GM21576 (cell line): Measurements from ENCODE around the gene RAB3A.
A peak's percentile ranks its signal among the peaks of the same experiment; 100 is the strongest.
"Not testable (repeated sequence)": the region's sequence is repeated elsewhere in the genome, so short reads cannot be mapped to it uniquely, and the experiment has no call there.

Experiments
- ATAC-seq: cut with Tn5 transposase; IDR thresholded peaks from one replicate; pipeline ENCODE4 v1.9.1; 2021; ENCODE audit warnings: mild to moderate bottlenecking, moderate library complexity; ENCODE audit not compliant: unreplicated experiment

The RAB3A gene

GRCh38 chr19:18171605-18172327, 32.1 kb downstream of the RAB3A start:
- ATAC-seq: no peak

DNA sequence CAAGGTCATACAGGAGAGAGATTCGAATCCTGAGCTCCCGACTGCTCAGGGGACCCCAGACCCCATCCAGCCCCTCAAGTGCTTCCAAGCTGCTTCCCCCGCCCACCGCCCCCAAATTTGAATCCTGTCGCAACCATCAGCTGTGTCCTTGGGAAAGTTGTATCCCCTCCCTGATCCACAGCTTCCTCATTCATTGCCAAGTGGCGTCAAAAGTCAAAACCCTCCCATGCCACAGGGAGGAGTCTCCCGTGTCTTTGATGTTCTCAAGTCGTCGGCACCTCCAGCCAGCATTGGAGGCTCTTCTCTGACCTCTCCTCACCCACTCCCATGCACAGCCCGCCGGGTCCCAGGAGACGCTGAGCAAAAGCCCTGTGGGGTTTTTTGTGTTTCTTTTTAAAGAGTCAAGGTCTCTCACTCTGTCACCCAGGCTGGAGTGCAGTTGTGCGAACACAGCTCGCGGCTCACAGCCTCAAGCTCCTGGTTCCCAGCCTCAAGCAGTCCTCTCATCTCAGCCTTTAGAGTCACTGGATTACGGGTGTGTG, 33.1 kb downstream of the RAB3A start:
- ATAC-seq: no peak

DNA sequence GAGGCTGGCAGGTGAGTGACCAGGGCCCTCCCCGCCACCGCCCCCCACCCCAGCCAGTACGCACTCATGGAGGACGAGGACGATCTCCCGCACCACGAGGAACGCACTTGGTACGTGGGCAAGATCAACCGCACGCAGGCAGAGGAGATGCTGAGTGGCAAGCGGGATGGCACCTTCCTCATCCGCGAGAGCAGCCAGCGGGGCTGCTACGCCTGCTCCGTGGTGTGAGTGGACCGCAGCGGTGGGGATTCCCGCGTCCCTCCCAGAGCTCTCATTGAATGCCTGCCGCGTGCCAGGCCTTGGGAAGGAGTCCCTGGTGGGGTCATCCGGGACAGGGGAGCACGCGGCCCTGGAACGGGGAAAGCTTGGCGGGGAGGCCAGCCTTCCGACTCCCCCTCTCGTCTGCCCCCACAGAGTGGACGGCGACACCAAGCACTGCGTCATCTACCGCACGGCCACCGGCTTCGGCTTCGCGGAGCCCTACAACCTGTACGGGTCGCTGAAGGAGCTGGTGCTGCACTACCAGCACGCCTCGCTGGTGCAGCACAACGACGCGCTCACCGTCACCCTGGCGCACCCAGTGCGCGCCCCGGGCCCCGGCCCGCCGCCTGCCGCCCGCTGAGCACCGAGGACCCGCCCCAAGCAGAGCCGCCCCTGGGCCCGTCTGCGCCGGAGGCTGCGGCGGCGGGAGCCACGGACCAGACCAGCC, 35.0 kb downstream of the RAB3A start:
- ATAC-seq: no peak

- no peak for ATAC-seq
Measured at GRCh38 chr19:18167975-18168645, 35.7 kb downstream of the RAB3A start.

- no peak for ATAC-seq
Measured at GRCh38 chr19:18167011-18167410, 36.8 kb downstream of the RAB3A start.

- ATAC-seq: no peak
Measured at GRCh38 chr19:18165794-18166544, 37.9 kb downstream of the RAB3A start.

- no peak for ATAC-seq
Measured at GRCh38 chr19:18164072-18164471, 39.8 kb downstream of the RAB3A start.

GRCh38 chr19:18161636-18162002, 42.2 kb downstream of the RAB3A start:
- ATAC-seq: no peak

GRCh38 chr19:18160971-18161635, 42.7 kb downstream of the RAB3A start:
- ATAC-seq: peak; percentile 72

GRCh38 chr19:18160493-18160970, 43.3 kb downstream of the RAB3A start:
- no peak for ATAC-seq

DNA sequence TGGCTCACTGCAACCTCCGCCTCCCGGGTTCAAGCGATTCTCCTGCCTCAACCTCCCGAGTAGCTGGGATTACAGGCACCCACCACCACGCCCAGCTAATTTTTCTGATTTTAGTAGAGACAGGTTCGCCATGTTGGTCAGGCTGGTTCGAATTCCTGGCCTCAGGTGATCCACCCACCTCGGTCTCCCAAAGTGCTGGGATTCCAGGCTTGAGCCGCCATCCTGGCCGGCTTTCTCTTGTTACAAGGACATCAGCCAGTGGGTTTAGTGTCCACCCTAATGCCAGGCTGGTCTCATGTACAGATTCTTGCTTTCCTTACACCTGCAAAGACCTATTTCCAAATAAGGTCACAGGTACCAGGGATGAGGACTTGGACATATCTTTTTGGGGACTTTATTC, 44.0 kb downstream of the RAB3A start:
- ATAC-seq: no peak

DNA sequence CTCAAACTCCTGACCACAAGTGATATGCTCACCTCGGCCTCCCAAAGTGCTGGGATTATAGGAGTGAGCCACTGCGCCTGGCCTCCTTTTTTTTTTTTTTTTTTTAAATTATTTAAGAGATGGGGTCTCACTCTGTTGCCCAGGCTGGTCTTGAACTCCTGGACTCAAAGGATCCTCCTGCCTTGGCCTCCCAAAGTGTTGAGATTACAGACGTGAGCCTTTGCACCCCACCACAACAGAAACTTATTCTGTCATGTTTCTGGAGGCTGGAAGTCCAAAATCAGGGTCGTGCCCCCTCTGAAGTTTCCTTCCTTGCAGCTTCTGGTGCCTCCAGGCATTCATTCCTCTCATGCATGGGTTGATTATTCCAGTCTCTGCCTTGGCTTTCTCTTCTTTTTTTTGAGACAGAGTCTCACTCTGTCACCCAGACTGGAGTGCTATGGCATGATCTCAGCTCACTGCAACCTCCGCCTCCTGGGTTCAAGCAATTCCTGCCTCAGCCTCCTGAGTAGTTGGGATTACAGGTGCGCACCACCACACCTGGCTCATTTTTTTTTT, 44.7 kb downstream of the RAB3A start:
- ATAC-seq: not testable (repeated sequence)

DNA sequence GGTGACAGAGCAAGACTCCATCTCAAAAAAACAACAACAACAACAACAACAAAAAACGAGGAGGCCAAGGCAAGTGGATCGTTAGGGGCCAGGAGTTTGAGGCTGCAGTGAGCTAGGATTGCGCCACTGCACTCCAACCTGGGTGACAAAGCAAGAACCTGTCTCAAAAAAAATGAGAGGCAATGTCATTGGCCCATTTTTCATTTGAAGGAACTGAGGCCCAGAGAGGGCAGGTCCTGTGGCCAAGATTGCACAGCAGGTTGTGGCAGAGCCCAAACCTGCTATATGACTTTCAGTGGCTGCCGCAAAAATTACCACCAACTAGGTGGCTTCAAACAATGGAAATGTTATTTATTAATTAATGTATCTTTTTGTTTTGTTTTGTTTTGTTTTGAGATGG, 45.4 kb downstream of the RAB3A start:
- no peak for ATAC-seq

GRCh38 chr19:18157465-18158063, 46.3 kb downstream of the RAB3A start:
- no peak for ATAC-seq

- ATAC-seq: no peak
Measured at GRCh38 chr19:18156841-18157464, 46.9 kb downstream of the RAB3A start.

DNA sequence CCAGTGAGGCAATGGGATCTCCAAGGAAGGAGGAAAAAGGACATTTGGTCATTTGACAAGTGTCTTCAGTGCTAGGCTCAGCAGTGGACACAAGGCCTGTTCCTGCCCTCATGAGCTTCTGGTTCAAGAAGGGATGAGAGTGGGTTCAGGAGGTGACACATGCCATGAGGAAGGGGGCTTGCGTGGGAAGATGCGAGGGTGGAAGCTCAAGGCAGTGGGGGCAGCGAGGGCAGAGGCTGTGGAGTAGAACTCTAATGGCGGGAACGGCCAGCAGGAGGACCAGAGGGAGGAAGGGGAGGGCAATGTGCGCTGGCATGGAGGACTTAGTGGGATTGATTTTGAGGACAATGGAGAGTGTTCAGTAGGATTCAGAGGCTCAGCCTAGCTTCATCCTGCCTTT, 47.6 kb downstream of the RAB3A start:
- ATAC-seq: no peak

- ATAC-seq: no peak
Measured at GRCh38 chr19:18155095-18156087, 48.5 kb downstream of the RAB3A start.

DNA sequence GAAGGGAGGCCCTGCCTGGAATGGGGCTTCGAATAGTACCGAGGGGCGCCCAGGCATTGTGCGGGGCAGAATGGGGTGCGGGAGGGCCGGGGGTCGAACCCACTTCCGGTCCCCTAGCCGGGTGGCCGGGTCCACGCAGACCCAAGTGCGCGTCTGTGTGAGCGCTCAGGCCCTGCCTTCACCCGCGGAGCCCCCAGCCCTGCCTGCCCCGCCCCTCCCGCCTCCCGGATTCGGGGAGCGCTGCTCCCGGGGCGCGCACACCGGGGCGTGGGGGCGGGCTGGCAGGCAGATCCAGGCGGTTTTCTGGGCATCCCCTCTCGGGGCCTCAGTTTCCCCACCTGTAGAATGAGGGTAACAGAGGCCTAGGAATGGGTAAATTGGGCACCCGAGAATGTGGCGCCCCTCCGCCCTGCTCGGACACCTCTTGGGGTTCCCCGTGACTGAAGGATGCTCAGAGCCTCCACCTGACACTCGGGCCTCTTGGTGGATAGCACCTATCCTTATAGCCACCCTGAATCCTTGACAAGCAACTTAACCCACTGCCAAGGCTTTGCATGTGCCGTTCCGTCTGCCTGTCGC, 50.2 kb downstream of the RAB3A start:
- ATAC-seq: no peak
